OCI-LY7 (cell line): ENCODE measurements around the gene LRP1-AS.

Source experiments
- EZH2phosphoT487 ChIP-seq: fragments of 200-600 bp; sonication (generic); IDR thresholded peaks from 2 replicates; pipeline ENCODE4 v1.6.1; 2018; ENCODE audit warnings: low read depth, borderline replicate concordance, mild to moderate bottlenecking, mixed run types, antibody characterized with exemption, low read length, moderate library complexity, mixed read lengths
- TF ChIP-seq, protein P1 (sequence below): fragments of 200-600 bp; sonication (generic); conservative IDR thresholded peaks from 2 replicates; pipeline ENCODE4 v1.5.1; 2014; ENCODE audit warnings: mild to moderate bottlenecking, antibody characterized with exemption, low read length, moderate library complexity, mixed read lengths

DNA sequence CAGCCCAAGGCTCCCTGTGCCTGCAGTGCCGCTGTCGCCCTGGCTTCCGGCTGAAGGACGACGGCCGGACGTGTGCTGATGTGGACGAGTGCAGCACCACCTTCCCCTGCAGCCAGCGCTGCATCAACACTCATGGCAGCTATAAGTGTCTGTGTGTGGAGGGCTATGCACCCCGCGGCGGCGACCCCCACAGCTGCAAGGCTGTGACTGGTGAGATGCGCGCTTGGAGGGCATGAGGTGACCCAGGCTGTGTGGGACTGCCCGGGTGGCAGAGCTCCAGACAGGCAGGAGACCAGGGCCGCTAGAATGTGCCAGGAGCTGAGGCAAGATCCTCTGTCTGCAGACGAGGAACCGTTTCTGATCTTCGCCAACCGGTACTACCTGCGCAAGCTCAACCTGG lies 49.5 kb upstream of the LRP1-AS start:
- TF ChIP-seq, protein P1, sequence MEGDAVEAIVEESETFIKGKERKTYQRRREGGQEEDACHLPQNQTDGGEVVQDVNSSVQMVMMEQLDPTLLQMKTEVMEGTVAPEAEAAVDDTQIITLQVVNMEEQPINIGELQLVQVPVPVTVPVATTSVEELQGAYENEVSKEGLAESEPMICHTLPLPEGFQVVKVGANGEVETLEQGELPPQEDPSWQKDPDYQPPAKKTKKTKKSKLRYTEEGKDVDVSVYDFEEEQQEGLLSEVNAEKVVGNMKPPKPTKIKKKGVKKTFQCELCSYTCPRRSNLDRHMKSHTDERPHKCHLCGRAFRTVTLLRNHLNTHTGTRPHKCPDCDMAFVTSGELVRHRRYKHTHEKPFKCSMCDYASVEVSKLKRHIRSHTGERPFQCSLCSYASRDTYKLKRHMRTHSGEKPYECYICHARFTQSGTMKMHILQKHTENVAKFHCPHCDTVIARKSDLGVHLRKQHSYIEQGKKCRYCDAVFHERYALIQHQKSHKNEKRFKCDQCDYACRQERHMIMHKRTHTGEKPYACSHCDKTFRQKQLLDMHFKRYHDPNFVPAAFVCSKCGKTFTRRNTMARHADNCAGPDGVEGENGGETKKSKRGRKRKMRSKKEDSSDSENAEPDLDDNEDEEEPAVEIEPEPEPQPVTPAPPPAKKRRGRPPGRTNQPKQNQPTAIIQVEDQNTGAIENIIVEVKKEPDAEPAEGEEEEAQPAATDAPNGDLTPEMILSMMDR = no peak
- no peak for TF ChIP-seq EZH2phosphoT487
